ENCODE measurements around the gene IRAK1BP1. TPM values are rescaled to one million over a fixed set of nuclear protein-coding genes. Genes with fewer than 3 reads are reported as not detected.
"Not testable (repeated sequence)": the region's sequence is repeated elsewhere in the genome, so short reads cannot be mapped to it uniquely, and the experiment has no call there.

Gene IRAK1BP1
- total RNA-seq, 2 experiments from 2014 or later, result 7.6 to 8.1 TPM

DNA sequence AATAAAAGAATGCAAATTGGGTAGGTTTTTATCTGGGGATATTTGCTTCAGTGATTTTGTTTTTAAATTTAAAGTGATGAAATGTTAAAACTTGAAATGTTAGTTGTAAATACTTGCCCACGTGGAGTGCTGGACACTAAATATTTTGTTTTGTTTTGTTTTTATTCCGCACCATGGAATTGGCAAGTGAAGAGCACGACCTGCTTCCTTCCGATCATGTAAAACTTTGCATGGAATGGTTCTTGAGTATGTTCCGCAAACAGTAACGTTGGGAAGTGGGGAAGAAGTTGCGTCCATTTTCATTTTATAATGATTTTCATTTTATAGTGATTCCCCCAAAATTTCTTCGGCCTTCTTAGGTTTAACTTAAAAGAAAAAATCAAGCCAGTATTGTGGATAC is 765 bp downstream of the IRAK1BP1 start:
- Histone ChIP-seq H3K9me3 (ENCODE audit: low read length) (no peaks in the 10 kb centered on the region), H3K4me2 (ENCODE audit: low read length) (peak overlapping the region; percentile 76), H3K9me2 (ENCODE audit: insufficient read depth, low read length) (no peaks in the 10 kb centered on the region), H3K4me3 (ENCODE audit: low read depth, low read length, poor library complexity, severe bottlenecking) (peak overlapping the region; percentile 88), H4K20me1 (ENCODE audit: insufficient read depth, low read length) (no peaks in the 10 kb centered on the region), H3K4me1 (ENCODE audit: insufficient read depth, low read length, poor library complexity, severe bottlenecking) (peaks cover 13% of the 10 kb centered on the region), H2AFZ (ENCODE audit: low read length) (peak overlapping the region; percentile 98), H3K36me3 (ENCODE audit: insufficient read depth, low read length) (peaks cover 15% of the 10 kb centered on the region), H3K79me2 (ENCODE audit: insufficient read depth, low read depth, low read length) (peaks cover 28% of the 10 kb centered on the region; the same call in 1 of the 2 replicates), H3K27ac (ENCODE audit: low read depth, low read length, poor library complexity, severe bottlenecking) (peak overlapping the region; percentile 93)
- TF ChIP-seq EZH2phosphoT487 (IDR thresholded peaks at IDR 0.05; ENCODE audit: borderline replicate concordance, low read depth, low read length), result no peak
- peak; percentile 5; the same call in 1 of the 2 replicates for TF ChIP-seq CTCF (conservative IDR thresholded peaks at IDR 0.05; ENCODE audit: low read length)
- ChIA-PET CTCF (ENCODE audit: unreplicated experiment) (no interaction called here), POLR2A (no interaction called here)
- BruUV-seq (replicated peaks), result TSS peak; percentile 84
- intact Hi-C loops (cut with micrococcal nuclease; ENCODE audit: unreplicated experiment), result loop anchor here (5.0 kb wide), 1 partner anchor 669 kb away; the partner anchor contains the start of gene LCA5
- peak; percentile 38 for DNase-seq (ENCODE audit: low spot score)

DNA sequence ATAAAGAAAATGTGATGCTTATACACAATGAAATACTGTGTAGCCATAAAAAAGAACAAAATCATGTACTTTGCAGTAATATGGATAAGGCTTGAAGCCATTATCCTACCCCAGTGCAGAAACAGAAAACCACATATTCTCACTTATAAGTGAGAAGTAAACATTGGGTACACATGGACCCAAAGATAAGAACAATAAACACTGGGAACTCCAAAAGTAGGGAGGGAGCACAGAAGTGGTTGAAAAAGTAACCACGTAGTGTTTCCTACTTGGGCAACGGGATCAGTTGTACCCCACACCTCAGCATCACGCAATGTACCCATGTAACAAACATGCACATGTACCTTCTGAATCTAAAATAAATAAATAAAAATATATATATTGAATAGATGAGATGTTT is 8.2 kb downstream of the IRAK1BP1 start:
- ChIA-PET CTCF (ENCODE audit: unreplicated experiment) (no interaction called here), POLR2A (no interaction called here)
- BruUV-seq (replicated peaks), result no TSS peak
- Histone ChIP-seq H3K9me2 (ENCODE audit: insufficient read depth, low read length) (no peaks in the 10 kb centered on the region), H3K4me2 (ENCODE audit: low read length) (no peak overlapping the region), H2AFZ (ENCODE audit: low read length) (no peak overlapping the region), H3K27ac (ENCODE audit: low read depth, low read length, poor library complexity, severe bottlenecking) (no peak overlapping the region), H3K4me1 (ENCODE audit: insufficient read depth, low read length, poor library complexity, severe bottlenecking) (no peaks in the 10 kb centered on the region), H3K79me2 (ENCODE audit: insufficient read depth, low read depth, low read length) (peaks cover 10% of the 10 kb centered on the region; the same call in 1 of the 2 replicates), H3K36me3 (ENCODE audit: insufficient read depth, low read length) (peaks cover 56% of the 10 kb centered on the region), H3K4me3 (ENCODE audit: low read depth, low read length, poor library complexity, severe bottlenecking) (no peak overlapping the region), H4K20me1 (ENCODE audit: insufficient read depth, low read length) (no peaks in the 10 kb centered on the region), H3K9me3 (ENCODE audit: low read length) (peaks cover 10% of the 10 kb centered on the region)
- no peak for DNase-seq (ENCODE audit: low spot score)
- intact Hi-C loops (cut with micrococcal nuclease; ENCODE audit: unreplicated experiment), result no loop called here
- TF ChIP-seq EZH2phosphoT487 (IDR thresholded peaks at IDR 0.05; ENCODE audit: borderline replicate concordance, low read depth, low read length), result no peak
- no peak for TF ChIP-seq CTCF (conservative IDR thresholded peaks at IDR 0.05; ENCODE audit: low read length)

DNA sequence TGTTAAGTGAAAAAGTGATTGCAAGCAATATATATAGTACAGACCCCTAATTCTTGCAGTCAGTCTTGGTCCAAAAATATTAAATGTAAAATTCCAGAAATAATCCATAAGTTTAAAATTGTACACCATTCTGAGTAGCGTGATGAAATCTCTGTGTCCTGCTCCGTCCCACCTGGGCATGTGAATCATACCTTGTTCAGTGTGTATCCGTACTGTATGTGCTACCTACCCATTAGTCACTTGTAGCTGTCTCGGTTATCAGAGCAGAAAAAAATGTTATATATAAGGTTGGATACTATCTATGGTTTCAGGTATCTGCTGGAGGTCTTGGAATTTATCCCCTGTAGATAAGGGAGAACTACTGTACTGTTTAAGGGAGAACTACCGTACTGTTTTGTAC is 16.3 kb downstream of the IRAK1BP1 start:
- H3K4me2 ChIP-seq (ENCODE audit: low read length), result no peak overlapping the region
- ChIA-PET POLR2A (interaction anchor here (0.7 to 1.0 kb wide), 2 partner anchors 18 to 358 kb away, joined by 3 read pairs; no protein-coding TSS in a partner anchor), CTCF (ENCODE audit: unreplicated experiment) (no interaction called here)
- H3K4me1 ChIP-seq (ENCODE audit: insufficient read depth, low read length, poor library complexity, severe bottlenecking), result no peaks in the 10 kb centered on the region
- no peak for DNase-seq (ENCODE audit: low spot score)
- peaks cover 32% of the 10 kb centered on the region for H3K36me3 ChIP-seq (ENCODE audit: insufficient read depth, low read length)
- TF ChIP-seq EZH2phosphoT487 (IDR thresholded peaks at IDR 0.05; ENCODE audit: borderline replicate concordance, low read depth, low read length), result no peak
- no peak for TF ChIP-seq CTCF (conservative IDR thresholded peaks at IDR 0.05; ENCODE audit: low read length)
- intact Hi-C loops (cut with micrococcal nuclease; ENCODE audit: unreplicated experiment), result no loop called here
- H3K27ac ChIP-seq (ENCODE audit: low read depth, low read length, poor library complexity, severe bottlenecking), result no peak overlapping the region
- no peak overlapping the region for H3K4me3 ChIP-seq (ENCODE audit: low read depth, low read length, poor library complexity, severe bottlenecking)
- H3K9me3 ChIP-seq (ENCODE audit: low read length), result no peaks in the 10 kb centered on the region
- no peak overlapping the region for H2AFZ ChIP-seq (ENCODE audit: low read length)
- no peaks in the 10 kb centered on the region for H4K20me1 ChIP-seq (ENCODE audit: insufficient read depth, low read length)
- no peaks in the 10 kb centered on the region for H3K79me2 ChIP-seq (ENCODE audit: insufficient read depth, low read depth, low read length)
- H3K9me2 ChIP-seq (ENCODE audit: insufficient read depth, low read length), result no peaks in the 10 kb centered on the region
- BruUV-seq (replicated peaks), result no TSS peak

- H2AFZ ChIP-seq (ENCODE audit: low read length); CTCF ChIA-PET (ENCODE audit: unreplicated experiment); H3K9me2 ChIP-seq (ENCODE audit: insufficient read depth, low read length); BruUV-seq (replicated peaks); POLR2A ChIA-PET; H3K79me2 ChIP-seq (ENCODE audit: insufficient read depth, low read depth, low read length); H3K9me3 ChIP-seq (ENCODE audit: low read length); DNase-seq (ENCODE audit: low spot score); H3K4me1 ChIP-seq (ENCODE audit: insufficient read depth, low read length, poor library complexity, severe bottlenecking); H3K4me2 ChIP-seq (ENCODE audit: low read length); H3K27ac ChIP-seq (ENCODE audit: low read depth, low read length, poor library complexity, severe bottlenecking); intact Hi-C loops (cut with micrococcal nuclease; ENCODE audit: unreplicated experiment); H3K4me3 ChIP-seq (ENCODE audit: low read depth, low read length, poor library complexity, severe bottlenecking); H4K20me1 ChIP-seq (ENCODE audit: insufficient read depth, low read length): not testable (repeated sequence)
- peaks cover 31% of the 10 kb centered on the region for H3K36me3 ChIP-seq (ENCODE audit: insufficient read depth, low read length)
Measured at GRCh38 chr6:78889901-78890300, 22.6 kb downstream of the IRAK1BP1 start.
